HepG2 (cell line): ENCODE measurements around the gene PHKA2. TPM values are rescaled to one million over a fixed set of nuclear protein-coding genes. Genes with fewer than 3 reads are reported as not detected.

Source experiments
- ATAC-seq: fragments of 200-7000 bp; cut with Tn5 transposase; 3 replicates; pipeline ENCODE4 v1.9.1; 2020; ENCODE audit warnings: mild to moderate bottlenecking, moderate library complexity
- BruUV-seq: library from RNA; stranded (reverse); fragments of 400-500 nt; replicated peaks from 2 replicates; lab custom pipeline; 2021; lab: Mats Ljungman, UMichigan
- CTCF ChIA-PET: fragments of 300-600 bp; formaldehyde crosslinking; extraction: SDS; loops from one replicate; lab custom pipeline; 2021; ENCODE audit warnings: low total read pairs, inconsistent platforms, low intra/inter-chr PET ratio; lab: Yijun Ruan, JAX
- POLR2A ChIA-PET: fragments of 350-600 bp; sonication (Branson Sonifier 250); formaldehyde crosslinking; loops from one replicate; lab custom pipeline; 2020; ENCODE audit warnings: antibody characterized with exemption, inconsistent platforms; lab: Yijun Ruan, JAX
- DNase-seq: peaks from one replicate; pipeline ENCODE4 v3.0.0-alpha.2; 2015; ENCODE audit warnings: low spot score
- FAIRE-seq: peaks from 3 replicates; lab custom pipeline; 2011; peaks lifted over from hg19 to GRCh38; lab: Jason Lieb, UNC
- H2AFZ ChIP-seq: one replicate; pipeline ENCODE4 v1.6.1; 2011; ENCODE audit warnings: low read length, inconsistent platforms
- H3K27ac ChIP-seq: fragments of 300-600 bp; 3 replicates; pipeline ENCODE4 v1.8.0; 2011; ENCODE audit warnings: mixed run types, mild to moderate bottlenecking, mixed read lengths, low read length, inconsistent platforms; ENCODE audit not compliant: insufficient read depth; ENCODE audit errors: extremely low read length
- H3K27me3 ChIP-seq, 2 experiments: fragments of 200-600 bp in 1 of 2; 2 replicates in 1 of 2; 3 replicates in 1 of 2; pipeline versions ENCODE4 v1.6.0 to v1.8.0; 2011; ENCODE audit warnings: low read length in 2 of 2, mild to moderate bottlenecking in 2 of 2, moderate library complexity in 2 of 2, inconsistent platforms in 1 of 2; ENCODE audit not compliant: insufficient read depth in 2 of 2, control insufficient read depth in 1 of 2
- H3K36me3 ChIP-seq, 2 experiments: fragments of 200-600 bp in 1 of 2; replicated peaks in 1 of 2; 2 replicates in 1 of 2; 3 replicates in 1 of 2; pipeline versions ENCODE4 v1.5.1 to v1.8.0; 2011; ENCODE audit warnings: low read length in 2 of 2, inconsistent platforms in 1 of 2; ENCODE audit not compliant: insufficient read depth in 2 of 2, control insufficient read depth in 1 of 2
- H3K4me1 ChIP-seq: 2 replicates; pipeline ENCODE4 v1.5.1; 2012; ENCODE audit warnings: low read length, inconsistent platforms; ENCODE audit not compliant: insufficient read depth
- H3K4me2 ChIP-seq: 2 replicates; pipeline ENCODE4 v1.6.0; 2011; ENCODE audit warnings: low read depth, low read length, inconsistent platforms
- H3K4me3 ChIP-seq, 3 experiments: fragments of 200-600 bp in 1 of 3; sonication (generic), shearing (Covaris generic) in 1 of 3; replicated peaks in 1 of 3; 2 replicates each; pipeline ENCODE4 v1.5.1; 2011 to 2016; ENCODE audit warnings: low read length in 3 of 3, inconsistent platforms in 2 of 3, low read depth in 2 of 3, mild to moderate bottlenecking in 2 of 3, control low read depth in 1 of 3, mixed read lengths in 1 of 3; ENCODE audit not compliant: insufficient read depth in 1 of 3
- H3K79me2 ChIP-seq: one replicate; pipeline ENCODE4 v1.6.1; 2011; ENCODE audit warnings: low read length, inconsistent platforms; ENCODE audit not compliant: insufficient read depth
- H3K9ac ChIP-seq: 2 replicates; pipeline ENCODE4 v1.6.0; 2011; ENCODE audit warnings: mild to moderate bottlenecking, low read depth, low read length, inconsistent platforms; ENCODE audit not compliant: insufficient read depth
- H3K9me3 ChIP-seq: 2 replicates; pipeline ENCODE4 v1.5.1; 2012; ENCODE audit warnings: mild to moderate bottlenecking, low read length
- H4K20me1 ChIP-seq: 2 replicates; pipeline ENCODE4 v1.6.0; 2011; ENCODE audit warnings: inconsistent platforms, mild to moderate bottlenecking, low read length, moderate library complexity; ENCODE audit not compliant: insufficient read depth
- ADNP ChIP-seq: sonication (generic); formaldehyde crosslinking; IDR thresholded peaks from 2 replicates; pipeline ENCODE4 v1.4.0; 2020; ENCODE audit warnings: missing genetic modification reagents
- RFXAP ChIP-seq: sonication (generic); formaldehyde crosslinking; IDR thresholded peaks from 2 replicates; pipeline ENCODE4 v1.4.0; 2020; ENCODE audit warnings: missing genetic modification reagents, borderline replicate concordance
- ZNF30 ChIP-seq: sonication (generic); formaldehyde crosslinking; IDR thresholded peaks from 2 replicates; pipeline ENCODE4 v1.5.0; 2020; ENCODE audit warnings: mild to moderate bottlenecking, missing genetic modification reagents
- WGBS: methylation state at CpG from one replicate; pipeline ENCODE4 v1.1.6; 2017; ENCODE audit warnings: low lambda C conversion rate; 5-methylcytosine and 5-hydroxymethylcytosine counted together
- in situ Hi-C: cut with HindIII; loops from 2 replicates; pipeline ENCODE4 v1.10.0; 2017; ENCODE audit warnings: low pct_unique_long_range_greater_than_20kb; ENCODE audit not compliant: extremely low pct_ligation_motif_present
- intact Hi-C: fragments of 100-400 bp; cut with micrococcal nuclease; formaldehyde crosslinking; loops from one replicate; pipeline ENCODE4 v1.10.0; 2022; ENCODE audit not compliant: unreplicated experiment
- polyA plus RNA-seq, 8 experiments: library from polyadenylated mRNA; depleted of rRNA in 3 of 8; stranded (reverse) in 7 of 8; unstranded in 1 of 8; fragments of >200 nt; fragmentation: Illumina TruSeq in 4 of 8; extraction: Trizol in 4 of 8; gene quantifications; 2 replicates each; pipeline versions ENCODE4 v1.2.1 to v1.2.3, GENCODE V29; 2011 to 2016; ENCODE audit warnings: low read depth in 4 of 8, missing spikeins in 1 of 8, mixed read lengths in 1 of 8; ENCODE audit not compliant: insufficient read depth in 1 of 8
- total RNA-seq, 5 experiments: library from RNA; depleted of rRNA; stranded (reverse); fragments of >200 nt; fragmentation: Illumina TruSeq; extraction: Trizol; gene quantifications; 2 replicates each; pipeline ENCODE4 v1.2.3, GENCODE V29; 2016; ENCODE audit warnings: low read depth in 1 of 5
- TF ChIP-seq, protein P1 (sequence below): sonication (generic); formaldehyde crosslinking; IDR thresholded peaks from one replicate; pipeline ENCODE4 v1.5.1; 2020; ENCODE audit warnings: mild to moderate bottlenecking, missing genetic modification reagents; ENCODE audit errors: not compliant biosample characterization
- TF ChIP-seq, protein P2 (sequence below): sonication (generic); formaldehyde crosslinking; IDR thresholded peaks from 2 replicates; pipeline ENCODE4 v1.5.1; 2020; ENCODE audit warnings: mild to moderate bottlenecking, moderate library complexity, missing genetic modification reagents
- TF ChIP-seq, protein P3 (sequence below): sonication (generic); formaldehyde crosslinking; conservative IDR thresholded peaks from 2 replicates; pipeline ENCODE4 v1.4.0; 2020; ENCODE audit warnings: mild to moderate bottlenecking, missing genetic modification reagents, moderate library complexity

Gene PHKA2
- total and polyA plus RNA-seq, 2 of the 13 experiments (the other 11 are each of a cell fraction or from before 2014, with no cell fraction given) = 20.5 to 273 TPM

DNA sequence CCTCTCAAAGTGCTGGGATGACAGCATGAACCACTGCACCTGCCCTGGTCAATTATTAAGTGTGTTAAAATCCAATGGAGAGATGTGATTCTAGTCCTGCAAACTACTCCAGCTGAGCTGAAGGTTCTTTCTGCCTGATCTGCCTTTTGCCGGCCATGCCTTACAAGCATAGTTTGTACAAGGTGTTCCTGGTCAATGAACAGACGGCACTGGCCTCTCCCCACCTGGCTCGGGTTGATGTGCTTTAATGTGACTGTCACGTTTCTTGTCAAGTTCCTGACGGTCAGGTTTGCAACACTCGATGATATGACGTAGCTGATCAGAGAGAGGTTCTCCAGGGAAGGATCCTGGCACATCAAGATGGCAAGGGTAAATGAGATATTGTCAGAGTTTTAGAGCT, 23.1 kb upstream of the PHKA2 start:
- Histone ChIP-seq H3K4me1 (no peaks in the 10 kb centered on the region), H3K9ac (no peak overlapping the region), H3K4me3 (no peak overlapping the region), H3K4me2 (no peak overlapping the region), H3K79me2 (no peaks in the 10 kb centered on the region), H3K27ac (no peak overlapping the region), H3K9me3 (no peaks in the 10 kb centered on the region), H3K36me3 (no peaks in the 10 kb centered on the region), H4K20me1 (no peaks in the 10 kb centered on the region), H3K27me3 (no peaks in the 10 kb centered on the region), H2AFZ (no peak overlapping the region)
- BruUV-seq = no TSS peak
- TF ChIP-seq ZNF30 (CRISPR knock-in tag) (no peak), RFXAP (CRISPR knock-in tag) (no peak), ADNP (CRISPR knock-in tag) (no peak)
- TF ChIP-seq, protein P1, sequence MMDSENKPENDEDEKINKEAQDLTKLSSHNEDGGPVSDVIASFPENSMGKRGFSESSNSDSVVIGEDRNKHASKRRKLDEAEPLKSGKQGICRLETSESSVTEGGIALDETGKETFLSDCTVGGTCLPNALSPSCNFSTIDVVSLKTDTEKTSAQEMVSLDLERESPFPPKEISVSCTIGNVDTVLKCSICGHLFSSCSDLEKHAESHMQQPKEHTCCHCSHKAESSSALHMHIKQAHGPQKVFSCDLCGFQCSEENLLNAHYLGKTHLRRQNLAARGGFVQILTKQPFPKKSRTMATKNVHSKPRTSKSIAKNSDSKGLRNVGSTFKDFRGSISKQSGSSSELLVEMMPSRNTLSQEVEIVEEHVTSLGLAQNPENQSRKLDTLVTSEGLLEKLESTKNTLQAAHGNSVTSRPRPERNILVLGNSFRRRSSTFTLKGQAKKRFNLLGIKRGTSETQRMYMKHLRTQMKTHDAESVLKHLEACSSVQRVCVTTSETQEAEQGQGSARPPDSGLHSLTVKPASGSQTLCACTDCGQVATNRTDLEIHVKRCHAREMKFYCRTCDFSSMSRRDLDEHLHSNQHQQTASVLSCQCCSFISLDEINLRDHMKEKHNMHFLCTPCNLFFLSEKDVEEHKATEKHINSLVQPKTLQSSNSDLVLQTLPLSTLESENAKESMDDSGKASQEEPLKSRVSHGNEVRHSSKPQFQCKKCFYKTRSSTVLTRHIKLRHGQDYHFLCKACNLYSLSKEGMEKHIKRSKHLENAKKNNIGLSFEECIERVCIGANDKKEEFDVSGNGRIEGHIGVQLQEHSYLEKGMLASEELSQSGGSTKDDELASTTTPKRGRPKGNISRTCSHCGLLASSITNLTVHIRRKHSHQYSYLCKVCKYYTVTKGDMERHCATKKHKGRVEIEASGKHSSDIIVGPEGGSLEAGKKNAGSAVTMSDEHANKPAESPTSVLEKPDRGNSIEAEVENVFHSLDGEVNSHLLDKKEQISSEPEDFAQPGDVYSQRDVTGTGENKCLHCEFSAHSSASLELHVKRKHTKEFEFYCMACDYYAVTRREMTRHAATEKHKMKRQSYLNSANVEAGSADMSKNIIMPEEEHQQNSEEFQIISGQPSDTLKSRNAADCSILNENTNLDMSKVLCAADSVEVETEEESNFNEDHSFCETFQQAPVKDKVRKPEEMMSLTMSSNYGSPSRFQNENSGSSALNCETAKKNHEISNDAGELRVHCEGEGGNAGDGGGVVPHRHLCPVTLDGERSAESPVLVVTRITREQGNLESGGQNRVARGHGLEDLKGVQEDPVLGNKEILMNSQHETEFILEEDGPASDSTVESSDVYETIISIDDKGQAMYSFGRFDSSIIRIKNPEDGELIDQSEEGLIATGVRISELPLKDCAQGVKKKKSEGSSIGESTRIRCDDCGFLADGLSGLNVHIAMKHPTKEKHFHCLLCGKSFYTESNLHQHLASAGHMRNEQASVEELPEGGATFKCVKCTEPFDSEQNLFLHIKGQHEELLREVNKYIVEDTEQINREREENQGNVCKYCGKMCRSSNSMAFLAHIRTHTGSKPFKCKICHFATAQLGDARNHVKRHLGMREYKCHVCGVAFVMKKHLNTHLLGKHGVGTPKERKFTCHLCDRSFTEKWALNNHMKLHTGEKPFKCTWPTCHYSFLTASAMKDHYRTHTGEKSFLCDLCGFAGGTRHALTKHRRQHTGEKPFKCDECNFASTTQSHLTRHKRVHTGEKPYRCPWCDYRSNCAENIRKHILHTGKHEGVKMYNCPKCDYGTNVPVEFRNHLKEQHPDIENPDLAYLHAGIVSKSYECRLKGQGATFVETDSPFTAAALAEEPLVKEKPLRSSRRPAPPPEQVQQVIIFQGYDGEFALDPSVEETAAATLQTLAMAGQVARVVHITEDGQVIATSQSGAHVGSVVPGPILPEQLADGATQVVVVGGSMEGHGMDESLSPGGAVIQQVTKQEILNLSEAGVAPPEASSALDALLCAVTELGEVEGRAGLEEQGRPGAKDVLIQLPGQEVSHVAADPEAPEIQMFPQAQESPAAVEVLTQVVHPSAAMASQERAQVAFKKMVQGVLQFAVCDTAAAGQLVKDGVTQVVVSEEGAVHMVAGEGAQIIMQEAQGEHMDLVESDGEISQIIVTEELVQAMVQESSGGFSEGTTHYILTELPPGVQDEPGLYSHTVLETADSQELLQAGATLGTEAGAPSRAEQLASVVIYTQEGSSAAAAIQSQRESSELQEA (CRISPR knock-in tag) = no peak
- TF ChIP-seq, protein P2, sequence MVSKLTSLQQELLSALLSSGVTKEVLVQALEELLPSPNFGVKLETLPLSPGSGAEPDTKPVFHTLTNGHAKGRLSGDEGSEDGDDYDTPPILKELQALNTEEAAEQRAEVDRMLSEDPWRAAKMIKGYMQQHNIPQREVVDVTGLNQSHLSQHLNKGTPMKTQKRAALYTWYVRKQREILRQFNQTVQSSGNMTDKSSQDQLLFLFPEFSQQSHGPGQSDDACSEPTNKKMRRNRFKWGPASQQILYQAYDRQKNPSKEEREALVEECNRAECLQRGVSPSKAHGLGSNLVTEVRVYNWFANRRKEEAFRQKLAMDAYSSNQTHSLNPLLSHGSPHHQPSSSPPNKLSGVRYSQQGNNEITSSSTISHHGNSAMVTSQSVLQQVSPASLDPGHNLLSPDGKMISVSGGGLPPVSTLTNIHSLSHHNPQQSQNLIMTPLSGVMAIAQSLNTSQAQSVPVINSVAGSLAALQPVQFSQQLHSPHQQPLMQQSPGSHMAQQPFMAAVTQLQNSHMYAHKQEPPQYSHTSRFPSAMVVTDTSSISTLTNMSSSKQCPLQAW (CRISPR knock-in tag) = no peak
- TF ChIP-seq, protein P3, sequence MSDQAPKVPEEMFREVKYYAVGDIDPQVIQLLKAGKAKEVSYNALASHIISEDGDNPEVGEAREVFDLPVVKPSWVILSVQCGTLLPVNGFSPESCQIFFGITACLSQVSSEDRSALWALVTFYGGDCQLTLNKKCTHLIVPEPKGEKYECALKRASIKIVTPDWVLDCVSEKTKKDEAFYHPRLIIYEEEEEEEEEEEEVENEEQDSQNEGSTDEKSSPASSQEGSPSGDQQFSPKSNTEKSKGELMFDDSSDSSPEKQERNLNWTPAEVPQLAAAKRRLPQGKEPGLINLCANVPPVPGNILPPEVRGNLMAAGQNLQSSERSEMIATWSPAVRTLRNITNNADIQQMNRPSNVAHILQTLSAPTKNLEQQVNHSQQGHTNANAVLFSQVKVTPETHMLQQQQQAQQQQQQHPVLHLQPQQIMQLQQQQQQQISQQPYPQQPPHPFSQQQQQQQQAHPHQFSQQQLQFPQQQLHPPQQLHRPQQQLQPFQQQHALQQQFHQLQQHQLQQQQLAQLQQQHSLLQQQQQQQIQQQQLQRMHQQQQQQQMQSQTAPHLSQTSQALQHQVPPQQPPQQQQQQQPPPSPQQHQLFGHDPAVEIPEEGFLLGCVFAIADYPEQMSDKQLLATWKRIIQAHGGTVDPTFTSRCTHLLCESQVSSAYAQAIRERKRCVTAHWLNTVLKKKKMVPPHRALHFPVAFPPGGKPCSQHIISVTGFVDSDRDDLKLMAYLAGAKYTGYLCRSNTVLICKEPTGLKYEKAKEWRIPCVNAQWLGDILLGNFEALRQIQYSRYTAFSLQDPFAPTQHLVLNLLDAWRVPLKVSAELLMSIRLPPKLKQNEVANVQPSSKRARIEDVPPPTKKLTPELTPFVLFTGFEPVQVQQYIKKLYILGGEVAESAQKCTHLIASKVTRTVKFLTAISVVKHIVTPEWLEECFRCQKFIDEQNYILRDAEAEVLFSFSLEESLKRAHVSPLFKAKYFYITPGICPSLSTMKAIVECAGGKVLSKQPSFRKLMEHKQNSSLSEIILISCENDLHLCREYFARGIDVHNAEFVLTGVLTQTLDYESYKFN (CRISPR knock-in tag) = no peak
- intact Hi-C loops (loop anchor here (2.0 kb wide), 1 partner anchor 74 kb away; no protein-coding TSS in a partner anchor), in situ Hi-C loops (loop anchor here (10.0 kb wide), 1 partner anchor 72 kb away; no protein-coding TSS in a partner anchor)
- DNase-seq = no peak
- ChIA-PET CTCF (no interaction called here), POLR2A (no interaction called here)
- ATAC-seq = no peak
- WGBS = 100% methylated on average over 2 of the region's 7 CpGs
- no peak for FAIRE-seq
